Measurements from ENCODE around the gene NHLH1.

Gene NHLH1

DNA sequence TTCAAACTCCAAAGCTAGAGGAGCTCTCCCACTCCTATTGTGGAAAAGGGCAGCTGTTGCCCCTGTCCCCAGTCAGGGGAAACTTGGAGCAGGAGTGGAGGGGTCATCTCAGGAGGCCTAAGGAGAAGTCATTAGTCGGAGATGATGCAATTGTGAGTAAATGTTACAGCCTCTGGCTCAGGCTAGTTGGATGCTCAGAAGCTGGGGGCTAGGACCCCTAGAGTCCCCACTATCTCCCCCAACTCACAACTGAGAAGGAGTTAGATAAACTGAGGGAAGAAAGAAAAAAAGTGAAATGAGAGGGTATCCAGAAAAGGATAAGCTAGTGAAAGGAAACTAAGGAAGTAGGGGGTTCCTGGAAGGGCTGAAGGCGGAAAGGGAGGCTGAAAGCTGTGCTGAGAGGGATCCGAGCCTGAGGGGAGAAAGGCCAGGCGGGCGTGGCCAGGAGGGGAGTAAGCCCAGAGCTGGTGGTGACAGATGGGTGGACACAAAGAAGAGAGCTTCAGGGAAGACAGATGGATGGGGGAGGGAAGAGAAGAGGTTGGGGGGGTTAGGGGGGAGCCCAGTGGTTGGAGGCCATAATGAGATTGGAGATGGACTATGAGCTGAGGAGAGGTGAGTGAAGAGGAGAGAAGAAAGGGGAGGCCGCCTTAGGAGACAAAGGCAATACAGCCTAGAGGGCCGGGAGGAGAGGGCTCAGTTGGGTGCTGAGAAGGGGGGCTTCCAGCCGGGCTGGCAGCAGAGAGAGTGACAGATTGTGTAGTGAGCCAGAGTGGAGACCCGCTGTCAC is 4.5 kb upstream of the NHLH1 start:
- TF ChIP-seq, protein P1, sequence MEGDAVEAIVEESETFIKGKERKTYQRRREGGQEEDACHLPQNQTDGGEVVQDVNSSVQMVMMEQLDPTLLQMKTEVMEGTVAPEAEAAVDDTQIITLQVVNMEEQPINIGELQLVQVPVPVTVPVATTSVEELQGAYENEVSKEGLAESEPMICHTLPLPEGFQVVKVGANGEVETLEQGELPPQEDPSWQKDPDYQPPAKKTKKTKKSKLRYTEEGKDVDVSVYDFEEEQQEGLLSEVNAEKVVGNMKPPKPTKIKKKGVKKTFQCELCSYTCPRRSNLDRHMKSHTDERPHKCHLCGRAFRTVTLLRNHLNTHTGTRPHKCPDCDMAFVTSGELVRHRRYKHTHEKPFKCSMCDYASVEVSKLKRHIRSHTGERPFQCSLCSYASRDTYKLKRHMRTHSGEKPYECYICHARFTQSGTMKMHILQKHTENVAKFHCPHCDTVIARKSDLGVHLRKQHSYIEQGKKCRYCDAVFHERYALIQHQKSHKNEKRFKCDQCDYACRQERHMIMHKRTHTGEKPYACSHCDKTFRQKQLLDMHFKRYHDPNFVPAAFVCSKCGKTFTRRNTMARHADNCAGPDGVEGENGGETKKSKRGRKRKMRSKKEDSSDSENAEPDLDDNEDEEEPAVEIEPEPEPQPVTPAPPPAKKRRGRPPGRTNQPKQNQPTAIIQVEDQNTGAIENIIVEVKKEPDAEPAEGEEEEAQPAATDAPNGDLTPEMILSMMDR (IDR thresholded peaks at IDR 0.05; ENCODE audit: insufficient read depth, low read depth, low read length, missing control alignments): no peak
- H3K4me3 ChIP-seq (ENCODE audit: low read depth, low read length): no peak overlapping the region
- DNase-seq (ENCODE audit: low read depth): no peak

DNA sequence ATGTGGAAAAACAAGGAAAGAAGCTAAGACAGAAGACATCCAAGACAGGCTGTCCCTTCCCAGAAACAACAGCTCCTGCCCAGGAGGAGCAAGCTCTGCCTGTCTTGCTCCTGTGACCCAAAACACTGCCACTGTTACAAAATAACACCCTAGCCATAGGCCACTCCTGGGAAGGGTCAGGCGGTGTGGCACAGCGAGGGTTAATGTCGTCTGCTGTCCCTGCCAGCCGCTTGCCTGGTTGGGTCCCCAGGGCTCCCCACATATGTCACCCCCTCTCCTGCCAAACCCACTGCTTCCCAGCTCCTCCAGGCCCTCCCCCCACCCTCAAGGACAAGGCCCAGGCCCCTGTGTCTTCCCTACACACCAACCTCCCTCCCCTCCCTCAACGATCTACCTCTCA is 3.9 kb upstream of the NHLH1 start:
- no peak overlapping the region for H3K4me3 ChIP-seq (ENCODE audit: low read depth, low read length)
- DNase-seq (ENCODE audit: low read depth): no peak
- TF ChIP-seq, protein P1 (IDR thresholded peaks at IDR 0.05; ENCODE audit: insufficient read depth, low read depth, low read length, missing control alignments): no peak

DNA sequence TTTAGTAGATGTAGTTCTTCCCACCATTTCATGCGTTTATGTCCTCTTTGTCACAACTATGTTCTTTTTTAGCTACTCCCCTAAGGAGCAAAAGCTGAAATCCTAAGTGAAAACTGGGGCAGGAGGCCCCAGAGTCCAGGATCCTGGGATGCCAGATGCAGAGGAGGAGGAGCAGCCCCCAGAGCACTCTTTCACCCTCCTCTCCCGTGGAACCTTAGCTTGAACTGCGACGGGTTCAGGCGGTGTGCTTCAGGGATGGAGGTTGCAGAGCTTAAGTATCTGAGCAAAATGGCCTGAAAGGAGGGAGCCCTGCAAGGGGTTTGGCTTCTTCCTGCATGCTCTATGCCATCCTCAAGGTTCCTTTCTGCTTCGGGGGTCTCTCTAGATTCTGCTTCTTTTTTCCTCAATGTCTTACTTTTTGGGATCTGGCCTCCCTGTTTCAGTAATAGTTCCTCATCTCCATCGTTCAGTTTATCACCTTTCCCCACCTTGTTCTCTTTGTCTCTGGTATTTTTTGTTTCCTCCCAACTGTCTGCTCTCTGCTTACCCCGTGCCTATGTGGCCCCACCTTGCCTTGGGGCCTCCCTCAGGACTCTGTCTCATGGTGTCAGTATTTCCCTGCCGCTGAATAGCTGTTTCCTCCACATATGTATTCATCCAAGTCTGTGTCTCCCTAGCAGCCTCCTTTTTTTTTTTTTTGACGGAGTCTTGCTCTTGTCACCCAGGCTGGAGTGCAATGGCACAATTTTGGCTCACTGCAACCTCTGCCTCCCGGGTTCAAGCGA is 2.7 kb upstream of the NHLH1 start:
- DNase-seq (ENCODE audit: low read depth): no peak
- no peak overlapping the region for H3K4me3 ChIP-seq (ENCODE audit: low read depth, low read length)
- TF ChIP-seq, protein P1 (IDR thresholded peaks at IDR 0.05; ENCODE audit: insufficient read depth, low read depth, low read length, missing control alignments): no peak

DNA sequence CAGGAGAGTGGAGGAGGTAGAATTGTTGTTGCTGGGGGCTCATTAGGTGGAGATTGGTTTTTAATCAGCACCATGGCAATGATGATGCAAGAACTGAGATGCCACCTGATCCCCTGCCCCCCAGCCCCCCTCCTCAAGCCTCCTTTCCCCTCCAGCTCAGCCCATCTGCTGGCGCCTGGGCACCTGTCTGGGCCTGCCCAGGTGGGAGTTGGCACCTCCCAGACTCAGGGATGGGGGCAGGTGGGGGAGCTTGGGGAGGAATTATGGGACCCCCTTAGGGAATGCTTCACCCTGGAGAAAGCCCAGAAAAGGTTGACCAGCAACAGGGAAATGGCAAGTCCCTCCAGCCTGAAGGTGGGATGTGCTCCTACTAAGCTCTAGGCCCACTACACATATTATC is 1.5 kb upstream of the NHLH1 start:
- TF ChIP-seq, protein P1 (IDR thresholded peaks at IDR 0.05; ENCODE audit: insufficient read depth, low read depth, low read length, missing control alignments): no peak
- H3K4me3 ChIP-seq (ENCODE audit: low read depth, low read length): no peak overlapping the region
- DNase-seq (ENCODE audit: low read depth): no peak

DNA sequence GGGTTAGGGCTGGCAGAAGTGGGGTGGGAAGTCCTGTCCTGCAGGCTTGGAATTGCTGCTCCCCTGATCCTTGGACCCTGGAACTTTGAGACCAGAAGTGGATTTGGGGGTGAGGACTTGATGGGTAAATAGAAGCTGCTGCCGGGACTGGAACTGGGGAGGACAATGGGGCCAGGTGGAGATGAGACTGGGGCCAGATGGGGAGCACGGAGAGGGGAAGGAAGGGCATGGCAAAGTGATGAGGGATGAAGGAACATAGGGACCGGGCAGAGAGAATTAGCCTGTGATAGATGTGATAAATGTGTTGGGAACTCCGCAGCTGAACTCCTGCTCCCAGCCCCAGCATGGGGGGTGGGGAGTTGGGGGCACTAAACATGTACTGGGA is 637 bp downstream of the NHLH1 start:
- no peak for DNase-seq (ENCODE audit: low read depth)
- H3K4me3 ChIP-seq (ENCODE audit: low read depth, low read length): no peak overlapping the region
- TF ChIP-seq, protein P1 (IDR thresholded peaks at IDR 0.05; ENCODE audit: insufficient read depth, low read depth, low read length, missing control alignments): no peak

DNA sequence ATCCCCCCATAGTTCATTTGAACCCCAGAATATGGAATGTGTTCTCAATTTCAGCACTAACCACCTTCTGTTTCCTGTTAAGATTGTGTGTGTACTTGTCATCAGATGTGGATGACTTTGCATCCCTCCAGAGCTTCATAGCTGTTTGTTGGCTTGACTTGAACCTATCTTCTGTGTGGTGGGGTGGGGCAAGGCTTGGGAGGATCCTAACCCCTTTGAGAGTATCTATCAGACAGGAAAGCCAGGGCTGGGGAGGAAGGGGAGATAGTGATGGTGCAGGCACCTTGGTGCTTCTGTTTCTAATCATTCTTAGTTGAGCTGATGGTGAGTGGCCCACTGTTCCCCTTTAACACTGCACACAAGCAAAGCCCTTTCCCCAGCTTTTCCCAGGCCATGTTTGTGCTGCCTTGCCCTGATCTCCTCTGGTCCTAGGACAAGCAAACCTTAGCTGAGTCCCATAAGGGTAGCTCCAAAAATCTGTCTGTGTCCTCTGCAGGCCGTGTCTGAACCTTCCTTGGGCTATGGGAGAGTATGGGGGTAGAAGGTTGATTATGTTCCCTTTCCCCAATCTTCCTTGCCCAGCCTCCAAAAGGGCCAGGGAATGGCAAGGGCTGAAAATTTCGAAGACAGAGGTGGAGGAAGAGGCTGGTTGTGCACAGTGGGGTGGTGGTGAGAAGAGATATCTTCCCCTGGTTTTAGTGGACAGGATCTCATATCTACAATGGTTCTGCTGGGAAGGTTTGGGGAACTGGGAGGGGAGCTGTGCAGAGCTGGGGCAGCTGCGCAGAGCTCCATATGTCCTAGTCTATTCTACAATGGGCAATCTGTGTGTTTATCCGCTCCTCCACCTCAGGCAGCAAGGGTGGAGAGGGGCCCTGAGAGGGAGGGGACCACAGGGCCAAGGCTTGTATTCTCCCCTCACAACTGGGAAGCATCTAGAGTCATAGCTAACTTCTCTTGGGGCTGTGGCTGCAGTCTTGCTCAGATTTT is 1.4 kb downstream of the NHLH1 start:
- DNase-seq (ENCODE audit: low read depth): no peak
- H3K4me3 ChIP-seq (ENCODE audit: low read depth, low read length): no peak overlapping the region
- TF ChIP-seq, protein P1 (IDR thresholded peaks at IDR 0.05; ENCODE audit: insufficient read depth, low read depth, low read length, missing control alignments): no peak

All from GM12865 (cell line).